Jurkat, Clone E6-1 (cell line): Measurements from ENCODE around the gene TFF3.

Experiments
- DNase-seq: peaks from one replicate; pipeline ENCODE4 v3.0.0-alpha.2; 2011; ENCODE audit warnings: low read depth, low spot score
- H3K4me3 ChIP-seq: 2 replicates; pipeline ENCODE4 v1.5.1; 2011; ENCODE audit warnings: mild to moderate bottlenecking, low read length, control low read depth, moderate library complexity

Gene TFF3

GRCh38 chr21:42330380-42331371, 15.5 kb upstream of the TFF3 start:
- no peak overlapping the region for H3K4me3 ChIP-seq
- no peak for DNase-seq

GRCh38 chr21:42324896-42325295, 9.7 kb upstream of the TFF3 start:
- DNase-seq, result no peak

DNA sequence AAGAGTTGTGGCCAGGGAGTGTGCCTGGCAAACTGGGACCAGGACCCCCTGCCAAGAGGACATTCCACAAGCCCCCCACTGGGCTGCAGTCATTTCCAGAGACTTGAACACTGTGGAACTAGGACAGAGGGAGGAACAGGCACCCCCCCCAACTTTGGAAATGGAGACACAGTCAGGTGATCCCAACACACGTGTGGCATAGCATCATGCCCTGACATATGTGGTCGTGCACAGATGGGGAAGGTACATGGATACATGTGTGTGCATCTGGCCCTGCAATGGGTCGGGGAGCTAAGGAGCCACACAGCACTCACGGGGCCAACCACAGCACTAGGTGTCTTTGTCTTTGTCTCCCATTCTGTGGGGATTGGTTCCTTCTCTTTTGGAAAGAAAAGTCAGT, 6.6 kb upstream of the TFF3 start:
- DNase-seq, result no peak
- no peak overlapping the region for H3K4me3 ChIP-seq

More at GRCh38 chr21:42324896-42325295, 9.7 kb upstream of the TFF3 start:
- H3K4me3 ChIP-seq, result no peak overlapping the region

GRCh38 chr21:42321231-42321630, 6.0 kb upstream of the TFF3 start:
- DNase-seq, result no peak
- no peak overlapping the region for H3K4me3 ChIP-seq

DNA sequence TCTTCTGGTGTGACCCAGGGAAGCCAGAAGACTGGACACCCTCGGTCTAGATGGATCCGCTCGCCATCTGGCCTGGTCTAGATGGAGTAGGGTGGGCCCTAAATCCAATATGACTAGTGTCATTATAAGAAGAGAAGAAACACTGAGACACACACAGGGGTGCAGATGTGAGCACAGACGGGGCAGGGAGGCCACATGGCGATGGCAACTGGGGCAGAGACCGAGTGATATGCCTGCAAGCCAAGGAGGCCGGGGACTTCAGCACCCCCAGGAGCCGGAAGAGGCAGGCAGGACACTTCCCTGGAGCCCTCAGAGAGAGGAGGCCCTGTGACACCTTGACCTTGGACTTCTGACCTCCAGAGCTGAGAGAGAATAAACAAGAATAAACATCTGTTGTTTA, 5.6 kb upstream of the TFF3 start:
- H3K4me3 ChIP-seq, result no peak overlapping the region

GRCh38 chr21:42319851-42320572, 4.8 kb upstream of the TFF3 start:
- no peak for DNase-seq
- H3K4me3 ChIP-seq, result no peak overlapping the region

More for the DNA sequence above, 5.6 kb upstream of the TFF3 start:
- no peak for DNase-seq

DNA sequence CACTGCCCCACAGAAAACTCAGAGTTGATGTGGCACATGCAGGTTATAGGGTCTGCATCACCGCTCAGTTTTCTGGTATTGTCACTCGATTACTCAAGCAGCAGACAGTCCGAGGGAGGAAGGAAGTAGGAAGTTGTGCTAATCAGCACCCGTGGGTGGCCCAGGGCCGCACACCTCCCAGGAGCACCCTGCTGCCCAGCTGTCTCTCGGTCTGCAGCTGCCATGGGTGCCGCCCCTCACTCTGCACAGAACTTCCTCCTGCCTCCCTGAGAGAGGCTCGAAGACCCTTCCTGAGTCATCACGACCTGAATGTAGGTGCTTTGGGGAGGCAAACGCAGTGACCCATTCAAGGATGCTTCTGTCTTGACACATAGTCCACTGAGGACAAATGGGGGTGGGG, 4.2 kb upstream of the TFF3 start:
- no peak overlapping the region for H3K4me3 ChIP-seq
- DNase-seq, result no peak

DNA sequence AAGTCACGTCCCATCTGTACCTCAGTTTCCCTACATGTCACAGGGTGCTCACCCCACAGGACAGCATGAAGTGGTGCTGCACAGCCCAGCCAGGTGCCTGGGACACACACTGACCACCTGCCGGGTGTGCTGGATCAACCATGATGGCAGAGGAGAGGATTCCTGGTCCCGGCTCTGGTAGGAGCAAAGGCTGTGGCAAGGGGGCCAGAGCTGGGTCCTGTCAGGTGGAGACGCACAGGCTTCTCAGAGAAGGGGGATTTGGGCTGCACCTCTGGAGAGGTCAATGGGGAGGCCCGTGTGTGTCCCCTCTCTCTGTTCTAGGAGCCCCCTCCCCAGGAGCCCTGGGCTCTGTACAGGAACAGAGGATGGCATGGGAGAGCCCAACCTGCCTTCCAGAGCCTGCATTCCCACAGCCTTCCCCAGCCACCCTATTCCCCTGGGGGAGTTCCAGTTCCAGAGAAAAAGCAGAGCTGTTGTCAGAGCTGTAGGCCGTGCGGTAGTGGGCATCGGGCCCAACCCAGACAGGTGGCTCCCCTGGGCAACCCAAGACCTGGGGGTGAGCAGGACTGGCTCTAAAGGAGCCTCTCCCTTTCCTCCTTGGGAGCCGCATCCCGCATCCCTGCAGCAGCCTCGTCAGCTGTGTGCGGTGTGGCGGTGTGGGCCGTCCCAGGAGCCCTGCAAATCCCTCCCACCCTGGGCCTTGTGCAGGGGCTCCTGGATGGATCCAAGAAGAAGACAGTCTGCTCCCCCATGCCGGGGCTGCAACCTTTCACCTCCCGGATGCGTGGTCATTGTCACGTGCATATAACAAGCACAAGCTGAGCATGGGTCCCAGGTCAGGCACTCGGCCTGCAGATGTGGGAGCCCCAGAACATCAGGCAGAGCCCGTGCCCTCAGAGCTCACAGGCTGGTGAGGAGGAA, 2.9 kb upstream of the TFF3 start:
- DNase-seq, result no peak
- H3K4me3 ChIP-seq, result no peak overlapping the region

DNA sequence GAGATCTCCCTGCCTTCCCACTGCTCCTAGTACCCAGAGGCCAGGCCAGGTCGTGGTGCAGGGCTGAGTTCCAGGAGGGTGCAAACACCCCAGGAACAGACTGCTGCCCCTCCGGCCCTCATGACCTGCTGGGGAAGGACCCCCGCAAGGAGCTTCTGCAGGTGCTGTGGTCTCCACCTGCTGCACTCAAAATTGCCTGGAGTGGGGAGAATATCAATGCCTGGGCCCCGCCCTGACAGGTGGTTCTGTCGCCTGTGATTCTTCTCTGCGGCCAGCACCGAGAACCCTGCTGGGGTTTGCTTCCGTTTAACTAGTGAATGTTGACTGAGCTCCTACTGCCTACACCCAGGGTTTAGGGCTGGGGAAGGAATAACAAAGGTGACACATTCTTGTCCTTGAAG, 2.1 kb upstream of the TFF3 start:
- no peak for DNase-seq
- H3K4me3 ChIP-seq, result no peak overlapping the region

DNA sequence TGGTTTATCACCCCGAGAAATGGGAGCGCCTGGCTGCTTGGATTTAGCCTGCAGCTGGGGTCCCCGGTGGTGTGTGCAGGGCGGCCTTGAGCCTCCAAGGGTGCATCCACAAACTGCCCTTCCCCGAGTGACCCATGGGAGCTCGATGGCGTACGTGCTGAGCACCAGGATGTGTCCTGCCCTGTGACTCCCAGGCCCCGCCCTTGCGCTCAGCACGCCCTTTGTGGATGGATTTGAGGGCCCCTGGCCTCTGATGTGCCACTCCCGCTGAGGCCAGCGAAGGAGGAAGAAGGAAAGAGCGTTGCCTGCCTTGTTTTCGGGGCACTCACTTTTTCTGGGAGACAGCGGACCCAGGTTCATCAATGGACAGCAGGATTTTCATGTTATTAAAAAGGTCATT, 1.7 kb upstream of the TFF3 start:
- H3K4me3 ChIP-seq, result no peak overlapping the region
- no peak for DNase-seq

DNA sequence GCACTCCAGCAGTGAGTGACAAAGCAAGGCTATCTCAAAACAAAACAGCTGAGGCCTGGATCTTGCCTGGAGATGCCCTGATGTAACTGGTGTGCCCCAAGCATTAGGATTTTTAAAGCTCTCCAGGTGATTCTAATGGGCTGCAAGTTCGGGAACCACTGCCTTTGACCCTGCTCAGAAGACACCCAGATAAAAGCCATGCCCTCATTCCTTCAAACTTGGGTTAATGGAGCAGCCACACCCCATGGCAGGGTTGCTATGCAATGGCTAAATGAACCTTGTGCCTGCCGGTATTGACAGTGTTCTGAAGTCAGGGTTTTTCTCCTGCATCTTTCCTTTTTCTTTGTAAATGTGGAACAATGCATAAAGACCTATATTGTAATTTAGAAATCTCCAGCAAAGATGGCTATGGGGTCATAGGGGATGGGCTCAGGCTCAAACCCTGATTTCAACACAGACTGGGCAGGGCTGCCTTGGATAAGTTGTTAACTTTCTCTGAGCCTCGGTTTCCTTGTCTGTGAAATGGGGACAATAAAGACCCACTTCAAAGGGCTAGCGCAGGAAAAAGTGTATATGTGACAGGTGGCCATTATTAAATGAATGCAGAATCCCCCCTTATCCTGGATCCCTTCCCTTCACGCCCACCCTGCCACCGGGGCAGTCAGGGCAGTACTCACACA, 453 bp downstream of the TFF3 start:
- H3K4me3 ChIP-seq, result no peak overlapping the region
- DNase-seq, result no peak

- H3K4me3 ChIP-seq, result no peak overlapping the region
- DNase-seq, result no peak
These were observed 1.7 kb downstream of the TFF3 start for GRCh38 chr21:42313501-42313969.

DNA sequence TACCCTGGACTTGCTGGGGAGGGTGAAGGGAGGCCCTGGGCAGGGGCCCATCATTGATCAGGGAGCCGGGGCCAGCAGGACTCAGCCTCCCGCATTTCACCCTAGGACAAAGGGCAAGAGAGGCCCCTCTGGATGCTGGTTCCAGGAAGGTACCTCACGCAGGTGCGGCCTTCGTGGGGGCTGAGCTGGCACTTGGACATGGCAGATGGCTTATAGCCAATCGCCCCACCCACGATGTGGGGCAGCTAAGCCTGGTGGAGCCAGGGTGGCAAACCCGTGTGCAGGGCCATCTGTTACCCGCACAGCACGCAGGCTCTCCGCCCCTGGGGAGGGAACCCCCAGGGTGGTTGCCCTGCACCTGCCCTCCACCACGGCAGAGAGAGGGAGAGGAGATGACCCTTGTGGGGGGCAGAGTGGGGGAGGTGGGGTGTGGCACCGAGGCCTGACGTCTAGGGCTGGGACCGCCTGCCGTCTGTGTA, 2.5 kb downstream of the TFF3 start:
- DNase-seq, result no peak
- no peak overlapping the region for H3K4me3 ChIP-seq

GRCh38 chr21:42311816-42312625, 3.2 kb downstream of the TFF3 start:
- no peak overlapping the region for H3K4me3 ChIP-seq
- DNase-seq, result no peak

GRCh38 chr21:42311160-42311559, 4.0 kb downstream of the TFF3 start:
- no peak overlapping the region for H3K4me3 ChIP-seq
- DNase-seq, result no peak

- no peak for DNase-seq
- no peak overlapping the region for H3K4me3 ChIP-seq
These were observed 4.7 kb downstream of the TFF3 start for GRCh38 chr21:42310411-42311001.

GRCh38 chr21:42309753-42310213, 5.4 kb downstream of the TFF3 start:
- H3K4me3 ChIP-seq, result no peak overlapping the region
- peak; percentile 61 for DNase-seq
